GM23338 (cell line): ENCODE measurements around the gene EIF1AX. TPM values are rescaled to one million over a fixed set of nuclear protein-coding genes. Genes with fewer than 3 reads are reported as not detected.

Experiments used
- ATAC-seq: fragments of 200-7000 bp; cut with Tn5 transposase; 3 replicates; pipeline ENCODE4 v1.9.1; 2020
- DNase-seq: peaks from one replicate; pipeline ENCODE4 v3.0.0-alpha.2; 2015; ENCODE audit warnings: low spot score
- H2AFZ ChIP-seq: fragments of 200-600 bp; sonication (generic); 2 replicates; pipeline ENCODE4 v1.8.0; 2016; ENCODE audit warnings: antibody characterized with exemption, mild to moderate bottlenecking, moderate library complexity
- H3F3A ChIP-seq: fragments of 200-600 bp; sonication (generic); replicated peaks from 2 replicates; pipeline ENCODE4 v1.8.0; 2017; ENCODE audit warnings: antibody characterized with exemption, mixed run types, low read depth
- H3K27ac ChIP-seq: fragments of 200-600 bp; sonication (generic); 2 replicates; pipeline ENCODE4 v1.6.1; 2016; ENCODE audit warnings: low read depth
- H3K27me3 ChIP-seq: fragments of 200-600 bp; sonication (generic); 2 replicates; pipeline ENCODE4 v1.8.0; 2016; ENCODE audit warnings: mild to moderate bottlenecking, mixed run types, moderate library complexity; ENCODE audit not compliant: insufficient read depth
- H3K36me3 ChIP-seq: fragments of 200-600 bp; sonication (generic); 2 replicates; pipeline ENCODE4 v1.8.0; 2016; ENCODE audit warnings: mild to moderate bottlenecking; ENCODE audit not compliant: insufficient read depth
- H3K4me1 ChIP-seq: fragments of 200-600 bp; sonication (generic); 2 replicates; pipeline ENCODE4 v1.8.0; 2016; ENCODE audit warnings: mild to moderate bottlenecking, moderate library complexity; ENCODE audit not compliant: insufficient read depth
- H3K4me2 ChIP-seq: fragments of 200-600 bp; sonication (generic); 2 replicates; pipeline ENCODE4 v1.7.1; 2017; ENCODE audit warnings: mixed run types
- H3K4me3 ChIP-seq: fragments of 200-600 bp; sonication (generic); 2 replicates; pipeline ENCODE4 v1.6.1; 2016; ENCODE audit warnings: mixed run types
- H3K79me2 ChIP-seq: fragments of 200-600 bp; sonication (generic); replicated peaks from 2 replicates; pipeline ENCODE4 v1.8.0; 2017; ENCODE audit warnings: mild to moderate bottlenecking; ENCODE audit not compliant: insufficient read depth
- H3K9me2 ChIP-seq: fragments of 200-600 bp; sonication (generic); 2 replicates; pipeline ENCODE4 v1.8.0; 2017; ENCODE audit not compliant: insufficient read depth
- H4K20me1 ChIP-seq: fragments of 200-600 bp; sonication (generic); replicated peaks from 2 replicates; pipeline ENCODE4 v1.8.0; 2017; ENCODE audit warnings: mild to moderate bottlenecking; ENCODE audit not compliant: insufficient read depth
- H3K27ac Mint-ChIP-seq: 2 replicates; pipeline ENCODE4 v1.8.0; 2020; ENCODE audit warnings: inconsistent platforms, mild to moderate bottlenecking, moderate library complexity, mixed read lengths
- H3K27me3 Mint-ChIP-seq: 3 replicates; pipeline ENCODE4 v1.8.0; 2022; ENCODE audit warnings: low read depth, mild to moderate bottlenecking, moderate library complexity, mixed read lengths, inconsistent platforms; ENCODE audit not compliant: insufficient read depth, poor library complexity
- H3K36me3 Mint-ChIP-seq: 3 replicates; pipeline ENCODE4 v1.8.0; 2021; ENCODE audit warnings: low read depth, mild to moderate bottlenecking, inconsistent platforms, moderate library complexity, mixed read lengths
- H3K4me1 Mint-ChIP-seq: 3 replicates; pipeline ENCODE4 v1.8.0; 2020; ENCODE audit warnings: mild to moderate bottlenecking, inconsistent platforms, mixed read lengths
- H3K4me3 Mint-ChIP-seq: 3 replicates; pipeline ENCODE4 v1.8.0; 2021; ENCODE audit warnings: moderate library complexity, mild to moderate bottlenecking, inconsistent platforms, mixed read lengths
- H3K9me3 Mint-ChIP-seq: 3 replicates; pipeline ENCODE4 v1.8.0; 2020; ENCODE audit warnings: moderate library complexity, mild to moderate bottlenecking, inconsistent platforms, mixed read lengths
- CREB1 ChIP-seq: fragments of 250-450 bp; sonication (Bioruptor Pico); IDR thresholded peaks from 2 replicates; pipeline ENCODE4 v1.5.0; 2020; ENCODE audit warnings: low read depth, mild to moderate bottlenecking, moderate library complexity
- CTCF ChIP-seq, 2 experiments: fragments of 200-600 bp in 1 of 2; sonication (generic) in 1 of 2; conservative IDR thresholded peaks; 2 replicates each; pipeline versions ENCODE4 v1.5.1 to v1.6.1; 2016 to 2017; ENCODE audit warnings: antibody characterized with exemption in 2 of 2, low read depth in 2 of 2, mild to moderate bottlenecking in 2 of 2, moderate library complexity in 1 of 2
- ETS1 ChIP-seq: IDR thresholded peaks from 2 replicates; pipeline ENCODE4 v1.6.1; 2016; ENCODE audit warnings: antibody characterized with exemption
- JUNB ChIP-seq: IDR thresholded peaks from one replicate; pipeline ENCODE4 v1.6.1; 2016; ENCODE audit warnings: antibody characterized with exemption; ENCODE audit not compliant: unreplicated experiment
- ZNF331 ChIP-seq: fragments of 250-450 bp; sonication (Bioruptor Pico); IDR thresholded peaks from 2 replicates; pipeline ENCODE4 v1.5.0; 2020; ENCODE audit warnings: low read depth, mild to moderate bottlenecking, moderate library complexity
- ZNF462 ChIP-seq: fragments of 250-450 bp; sonication (Bioruptor Pico); IDR thresholded peaks from 2 replicates; pipeline ENCODE4 v1.5.0; 2020; ENCODE audit warnings: mild to moderate bottlenecking, moderate library complexity
- polyA plus RNA-seq: library from polyadenylated mRNA; unstranded; fragments of >200 nt; fragmentation: Nextera tagmentation; extraction: Ambion mirVana; gene quantifications from 2 replicates; pipeline ENCODE4 v1.2.1, GENCODE V29; 2016
- total RNA-seq: library from RNA; depleted of rRNA; stranded (reverse); fragments of >200 nt; shearing (Covaris generic); gene quantifications from 2 replicates; pipeline ENCODE4 v1.2.3, GENCODE V29; 2014

EIF1AX gene
- total and polyA plus RNA-seq, 2 experiments from 2014 or later: 107 to 321 TPM

- no peak for TF ChIP-seq CTCF (conservative IDR thresholded peaks at IDR 0.05; ENCODE audit: low read depth in 2 of 2)
- no peak for TF ChIP-seq CREB1 (CRISPR knock-in tag)
- TF ChIP-seq ZNF331 (CRISPR knock-in tag): no peak
- TF ChIP-seq ZNF462 (CRISPR knock-in tag): no peak
- no peak for TF ChIP-seq ETS1
Measured at GRCh38 chrX:20147561-20147960, 5.9 kb upstream of the EIF1AX start (continued).

GRCh38 chrX:20144491-20144890 is 2.9 kb upstream of the EIF1AX start:
- H3K4me2 ChIP-seq: no peak overlapping the region
- TF ChIP-seq ZNF462 (CRISPR knock-in tag) (no peak), JUNB (no peak)

More at GRCh38 chrX:20144491-20144890, 2.9 kb upstream of the EIF1AX start:
- Histone ChIP-seq H3K36me3 (no peaks in the 10 kb centered on the region; the same call in 1 of the 2 replicates), H3K27me3 (no peaks in the 10 kb centered on the region), H4K20me1 (peaks cover 7% of the 10 kb centered on the region; the same call in 1 of the 2 replicates), H3K4me1 (no peaks in the 10 kb centered on the region; the same call in 1 of the 2 replicates), H3F3A (no peaks in the 10 kb centered on the region), H3K9me2 (no peaks in the 10 kb centered on the region), H3K79me2 (peaks cover 20% of the 10 kb centered on the region), H2AFZ (no peak overlapping the region), H3K27ac (no peak overlapping the region), H3K4me3 (no peak overlapping the region)
- H3K27me3 Mint-ChIP-seq: peaks cover 4% of the 10 kb centered on the region
- H3K9me3 Mint-ChIP-seq: no peaks in the 10 kb centered on the region
- DNase-seq (no peak), ATAC-seq (no peak)
- no peak overlapping the region for H3K27ac Mint-ChIP-seq
- peaks cover 7% of the 10 kb centered on the region; the same call in 2 of the 3 replicates for H3K4me1 Mint-ChIP-seq
- no peak overlapping the region for H3K4me3 Mint-ChIP-seq
- H3K36me3 Mint-ChIP-seq: peaks cover 10% of the 10 kb centered on the region; the same call in 2 of the 3 replicates
